Glutamatergic neuron (in vitro differentiated cells): ENCODE results near the gene GFRA1. TPM values are rescaled to one million over a fixed set of nuclear protein-coding genes. Genes with fewer than 3 reads are reported as not detected.
A peak's percentile ranks its signal among the peaks of the same experiment; 100 is the strongest.

Experiments used
- DNase-seq: peaks from one replicate; pipeline ENCODE4 v3.0.0; 2022
- H3K27ac Mint-ChIP-seq: one replicate; pipeline ENCODE4 v1.8.0; 2020; ENCODE audit warnings: mild to moderate bottlenecking, mixed read lengths, inconsistent platforms; ENCODE audit not compliant: unreplicated experiment
- H3K27me3 Mint-ChIP-seq: one replicate; pipeline ENCODE4 v1.8.0; 2020; ENCODE audit warnings: mild to moderate bottlenecking, moderate library complexity, mixed read lengths, inconsistent platforms; ENCODE audit not compliant: unreplicated experiment
- H3K36me3 Mint-ChIP-seq: one replicate; pipeline ENCODE4 v1.8.0; 2020; ENCODE audit warnings: mild to moderate bottlenecking, mixed read lengths, inconsistent platforms; ENCODE audit not compliant: unreplicated experiment
- H3K4me1 Mint-ChIP-seq: one replicate; pipeline ENCODE4 v1.8.0; 2020; ENCODE audit warnings: mild to moderate bottlenecking, low read depth, mixed read lengths, inconsistent platforms; ENCODE audit not compliant: unreplicated experiment
- H3K4me3 Mint-ChIP-seq: one replicate; pipeline ENCODE4 v1.8.0; 2020; ENCODE audit warnings: mild to moderate bottlenecking, mixed read lengths, inconsistent platforms; ENCODE audit not compliant: unreplicated experiment
- H3K9me3 Mint-ChIP-seq: one replicate; pipeline ENCODE4 v1.8.0; 2020; ENCODE audit warnings: mild to moderate bottlenecking, moderate library complexity, mixed read lengths, inconsistent platforms; ENCODE audit not compliant: unreplicated experiment
- total RNA-seq: library from RNA; stranded (reverse); fragmentation: NEBNext Ultra II Directional; extraction: Animal tissue kit (Norgen Biotek cat#: 25700); gene quantifications from one replicate; pipeline ENCODE4 v1.2.1, GENCODE V29; 2021; ENCODE audit not compliant: unreplicated experiment
- TF ChIP-seq, protein P1 (sequence below): fragments of 200-600 bp; sonication (generic); IDR thresholded peaks from one replicate; pipeline ENCODE4 v1.5.0; 2021; ENCODE audit not compliant: partially characterized antibody, unreplicated experiment

GFRA1 gene
- total RNA-seq, 1 donor from 2014 or later: 347 TPM

DNA sequence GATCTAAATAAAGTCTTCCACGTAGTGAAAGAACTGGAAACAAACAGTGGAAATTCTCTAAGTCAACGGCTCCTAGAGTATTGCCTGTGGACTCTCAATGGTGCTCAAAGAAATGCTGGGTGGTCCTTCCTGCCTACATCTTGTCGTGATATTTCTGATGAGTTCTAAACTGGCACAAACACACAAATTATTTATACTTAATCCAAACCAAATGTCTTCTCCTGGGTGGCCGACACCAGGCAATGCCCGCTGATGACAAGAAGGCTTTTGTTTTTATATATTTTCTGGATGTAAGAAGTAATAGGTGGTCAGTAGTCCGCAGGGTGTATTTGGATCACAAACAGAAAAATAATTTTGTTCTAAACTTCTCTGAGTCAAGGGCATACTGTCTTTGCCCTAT is 178.7 kb downstream of the GFRA1 start:
- Mint-ChIP-seq H3K9me3 (peaks cover 27% of the 10 kb centered on the region), H3K4me1 (peaks cover 57% of the 10 kb centered on the region), H3K4me3 (no peak overlapping the region), H3K27me3 (peaks cover 23% of the 10 kb centered on the region), H3K36me3 (peaks cover 10% of the 10 kb centered on the region), H3K27ac (no peak overlapping the region)
- TF ChIP-seq, protein P1, sequence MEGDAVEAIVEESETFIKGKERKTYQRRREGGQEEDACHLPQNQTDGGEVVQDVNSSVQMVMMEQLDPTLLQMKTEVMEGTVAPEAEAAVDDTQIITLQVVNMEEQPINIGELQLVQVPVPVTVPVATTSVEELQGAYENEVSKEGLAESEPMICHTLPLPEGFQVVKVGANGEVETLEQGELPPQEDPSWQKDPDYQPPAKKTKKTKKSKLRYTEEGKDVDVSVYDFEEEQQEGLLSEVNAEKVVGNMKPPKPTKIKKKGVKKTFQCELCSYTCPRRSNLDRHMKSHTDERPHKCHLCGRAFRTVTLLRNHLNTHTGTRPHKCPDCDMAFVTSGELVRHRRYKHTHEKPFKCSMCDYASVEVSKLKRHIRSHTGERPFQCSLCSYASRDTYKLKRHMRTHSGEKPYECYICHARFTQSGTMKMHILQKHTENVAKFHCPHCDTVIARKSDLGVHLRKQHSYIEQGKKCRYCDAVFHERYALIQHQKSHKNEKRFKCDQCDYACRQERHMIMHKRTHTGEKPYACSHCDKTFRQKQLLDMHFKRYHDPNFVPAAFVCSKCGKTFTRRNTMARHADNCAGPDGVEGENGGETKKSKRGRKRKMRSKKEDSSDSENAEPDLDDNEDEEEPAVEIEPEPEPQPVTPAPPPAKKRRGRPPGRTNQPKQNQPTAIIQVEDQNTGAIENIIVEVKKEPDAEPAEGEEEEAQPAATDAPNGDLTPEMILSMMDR: no peak
- no peak for DNase-seq

GRCh38 chr10:116093031-116093430 is 180.0 kb downstream of the GFRA1 start:
- peaks cover 14% of the 10 kb centered on the region for H3K36me3 Mint-ChIP-seq
- no peak for DNase-seq
- H3K4me3 Mint-ChIP-seq: no peak overlapping the region
- H3K4me1 Mint-ChIP-seq: peaks cover 44% of the 10 kb centered on the region
- H3K27me3 Mint-ChIP-seq: peaks cover 19% of the 10 kb centered on the region
- H3K27ac Mint-ChIP-seq: peak overlapping the region; percentile 64
- peaks cover 20% of the 10 kb centered on the region for H3K9me3 Mint-ChIP-seq
- TF ChIP-seq, protein P1: no peak

- H3K4me1 Mint-ChIP-seq: peaks cover 39% of the 10 kb centered on the region
- TF ChIP-seq, protein P1: no peak
- no peak overlapping the region for H3K4me3 Mint-ChIP-seq
- DNase-seq: no peak
- H3K36me3 Mint-ChIP-seq: peaks cover 14% of the 10 kb centered on the region
- H3K27ac Mint-ChIP-seq: no peak overlapping the region
- H3K27me3 Mint-ChIP-seq: peaks cover 7% of the 10 kb centered on the region
- peaks cover 5% of the 10 kb centered on the region for H3K9me3 Mint-ChIP-seq
These were observed 184.0 kb downstream of the GFRA1 start for GRCh38 chr10:116088985-116089384.

DNA sequence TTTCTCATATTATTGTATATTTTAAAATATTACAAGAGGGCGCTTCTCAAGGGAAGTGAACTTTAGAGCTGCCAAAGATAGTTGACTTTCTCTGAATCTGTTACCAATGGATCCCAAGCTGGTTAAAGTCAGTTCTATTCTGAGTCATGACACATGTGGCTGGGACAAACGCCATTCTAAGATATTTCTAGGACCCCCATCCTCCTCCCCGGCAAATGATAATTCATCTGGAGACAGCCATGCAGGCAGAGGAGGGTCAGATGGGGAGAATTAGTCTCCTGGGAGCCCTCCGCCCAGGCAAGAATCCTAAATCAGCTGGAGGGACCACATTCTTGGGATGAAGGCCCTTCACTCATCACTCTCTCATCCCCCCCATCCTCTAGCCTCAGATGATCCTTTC is 187.7 kb downstream of the GFRA1 start:
- Mint-ChIP-seq H3K4me1 (peaks cover 31% of the 10 kb centered on the region), H3K36me3 (peaks cover 14% of the 10 kb centered on the region), H3K27ac (no peak overlapping the region), H3K4me3 (no peak overlapping the region), H3K9me3 (peaks cover 14% of the 10 kb centered on the region), H3K27me3 (peaks cover 4% of the 10 kb centered on the region)
- no peak for DNase-seq
- TF ChIP-seq, protein P1: no peak

DNA sequence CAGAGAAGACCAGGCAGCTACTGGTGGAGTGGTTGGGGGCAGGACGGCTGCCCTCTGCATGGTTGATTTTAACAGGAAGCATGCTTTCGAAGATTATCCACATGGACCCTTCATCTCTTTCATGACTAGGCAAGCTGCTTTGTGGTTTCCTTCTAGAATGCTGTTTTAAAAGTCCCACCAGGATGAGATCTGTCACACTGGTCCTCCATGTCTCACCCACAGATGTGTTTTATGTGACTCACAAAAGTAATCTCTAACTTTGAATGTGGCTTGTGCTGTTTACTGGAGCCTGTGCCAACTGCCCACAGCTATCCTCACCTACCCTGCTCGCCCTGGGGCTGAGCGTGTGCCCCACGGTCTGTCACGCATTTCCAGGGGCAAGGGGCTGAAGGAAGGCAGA is 188.8 kb downstream of the GFRA1 start:
- Mint-ChIP-seq H3K27ac (no peak overlapping the region), H3K36me3 (peaks cover 19% of the 10 kb centered on the region), H3K4me1 (peaks cover 31% of the 10 kb centered on the region), H3K9me3 (peaks cover 22% of the 10 kb centered on the region), H3K4me3 (no peak overlapping the region), H3K27me3 (peaks cover 9% of the 10 kb centered on the region)
- DNase-seq: no peak
- TF ChIP-seq, protein P1: no peak
